Stimulated activated CD8-positive, alpha-beta memory T cell treated with anti-CD3 and anti-CD28 coated beads, Interleukin-4, amount 100 ng/mL, for 24 hours (primary cell): ENCODE data around the gene DIP2C.

ENCODE experiments used
- DNase-seq: peaks from one replicate; pipeline ENCODE4 v3.0.0-alpha.2; 2020; ENCODE audit warnings: low read depth

DIP2C gene

DNA sequence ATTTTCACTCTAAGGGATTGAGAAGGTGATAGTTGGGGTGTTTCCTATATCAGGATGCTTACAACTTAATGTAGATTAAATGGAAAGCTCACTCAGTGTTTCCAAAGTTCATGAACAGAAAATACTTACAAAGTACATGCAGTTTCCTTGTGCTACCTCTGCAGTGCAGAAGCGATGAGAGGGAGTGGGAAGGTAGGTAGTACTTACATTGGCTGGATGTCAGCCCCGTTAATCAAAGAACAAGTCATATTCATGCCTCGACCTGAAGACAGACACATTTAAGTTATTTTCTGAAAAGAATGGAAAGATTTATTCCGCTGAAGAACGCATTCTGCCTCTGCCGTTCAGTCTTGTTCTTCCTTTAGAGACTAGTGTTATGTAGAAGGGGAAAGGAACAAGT, 461.1 kb downstream of the DIP2C start:
- no peak for DNase-seq

DNA sequence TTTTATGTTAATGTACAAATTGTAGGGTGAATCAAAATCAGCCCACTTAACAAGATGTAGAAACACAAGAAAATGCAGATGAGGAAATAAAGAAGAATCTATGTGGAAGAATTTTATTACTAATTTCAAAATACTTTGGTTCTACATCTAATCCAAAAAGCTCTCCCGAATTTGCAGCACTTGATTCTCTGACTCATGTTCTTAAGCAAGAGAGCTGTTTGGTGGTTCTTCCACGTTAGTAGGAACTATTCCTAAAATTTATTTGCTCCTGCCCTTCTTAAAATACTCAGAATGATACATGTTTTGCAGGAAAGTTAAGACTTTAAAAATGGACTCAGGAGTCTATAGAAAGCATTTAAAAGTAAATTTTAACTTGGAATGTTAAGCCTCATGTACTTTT, 462.5 kb downstream of the DIP2C start:
- no peak for DNase-seq

DNA sequence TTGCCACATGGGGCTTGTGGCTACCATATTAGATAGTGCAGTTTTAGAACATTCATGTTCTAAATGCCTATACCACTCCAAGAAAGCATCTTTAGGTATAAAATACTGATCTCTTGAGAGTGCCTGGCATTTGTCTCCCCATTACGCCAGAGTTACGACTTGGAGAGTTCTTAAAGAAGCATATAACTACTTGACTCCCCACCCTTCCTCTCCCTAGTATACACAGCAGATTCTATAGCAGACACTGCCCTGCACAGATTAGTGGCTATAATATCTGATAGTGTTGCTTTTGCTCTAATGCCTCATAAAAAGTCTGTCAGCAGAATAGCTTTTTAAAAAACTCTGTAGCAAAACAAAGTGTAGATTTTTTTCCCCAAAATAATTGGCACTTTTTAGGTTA, 463.4 kb downstream of the DIP2C start:
- DNase-seq, result no peak

DNA sequence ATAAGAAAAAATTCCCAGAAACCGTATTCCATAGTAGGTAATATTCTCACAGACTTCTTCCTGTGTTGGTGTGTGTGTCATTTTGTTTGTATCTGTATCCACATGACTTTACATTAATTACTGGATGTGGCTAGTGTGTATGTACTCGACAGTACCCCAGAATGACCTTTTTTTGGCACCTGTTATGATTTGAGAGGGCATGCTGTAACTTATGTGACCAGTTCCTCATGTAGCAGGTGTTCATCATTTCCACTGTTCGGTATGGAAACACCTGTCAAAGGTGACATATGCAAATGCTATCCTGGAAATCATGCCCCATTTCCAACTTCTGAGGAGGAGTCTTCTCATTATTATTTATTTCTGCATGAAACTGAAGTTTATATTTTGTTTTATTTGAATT, 464.9 kb downstream of the DIP2C start:
- no peak for DNase-seq
